HG03095 (cell line): Measurements from ENCODE around the gene IP6K1.
"Not testable (repeated sequence)": the region's sequence is repeated elsewhere in the genome, so short reads cannot be mapped to it uniquely, and the experiment has no call there.

Source experiments
- ATAC-seq: cut with Tn5 transposase; IDR thresholded peaks from one replicate; pipeline ENCODE4 v1.9.1; 2021; ENCODE audit warnings: moderate library complexity; ENCODE audit not compliant: unreplicated experiment

IP6K1 gene

DNA sequence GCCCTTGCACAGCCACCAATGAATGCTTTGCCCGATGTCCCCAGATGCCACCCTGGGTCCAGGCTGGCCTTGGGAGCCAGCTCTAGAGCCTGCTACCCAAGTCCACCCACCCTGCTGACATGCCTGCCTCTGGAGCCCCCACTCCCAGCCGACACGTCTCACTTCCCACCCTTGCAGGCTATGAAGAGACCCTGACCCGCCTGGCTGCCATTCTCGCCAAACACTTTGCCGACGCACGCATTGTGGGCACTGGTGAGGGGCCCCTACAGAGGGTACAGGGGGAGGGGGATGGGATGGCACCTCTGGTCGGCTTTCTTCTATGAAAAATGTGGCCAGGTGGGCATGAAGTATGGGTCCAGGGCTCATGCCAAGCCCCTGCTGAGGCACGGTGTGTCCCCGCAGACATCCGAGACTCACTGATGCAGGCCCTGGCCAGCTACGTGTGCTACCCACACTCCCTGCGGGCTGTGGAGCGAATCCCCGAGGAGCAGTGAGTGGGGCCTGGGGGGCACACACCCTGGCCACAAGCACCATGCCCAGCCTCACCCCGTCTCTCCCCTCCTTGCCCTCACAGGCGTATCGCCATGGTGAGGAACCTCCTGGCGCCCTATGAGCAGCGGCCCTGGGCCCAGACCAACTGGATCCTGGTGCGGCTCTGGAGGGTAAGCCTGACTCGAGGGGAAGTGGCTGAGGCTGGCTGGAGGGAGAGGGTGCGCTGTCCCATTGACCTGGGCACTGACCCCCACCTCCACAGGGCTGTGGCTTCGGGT, 72.8 kb downstream of the IP6K1 start:
- no peak for ATAC-seq

- ATAC-seq: no peak
Observed at GRCh38 chr3:49712631-49713317, 73.6 kb downstream of the IP6K1 start.

- ATAC-seq: no peak
Observed at GRCh38 chr3:49712166-49712565, 74.2 kb downstream of the IP6K1 start.

DNA sequence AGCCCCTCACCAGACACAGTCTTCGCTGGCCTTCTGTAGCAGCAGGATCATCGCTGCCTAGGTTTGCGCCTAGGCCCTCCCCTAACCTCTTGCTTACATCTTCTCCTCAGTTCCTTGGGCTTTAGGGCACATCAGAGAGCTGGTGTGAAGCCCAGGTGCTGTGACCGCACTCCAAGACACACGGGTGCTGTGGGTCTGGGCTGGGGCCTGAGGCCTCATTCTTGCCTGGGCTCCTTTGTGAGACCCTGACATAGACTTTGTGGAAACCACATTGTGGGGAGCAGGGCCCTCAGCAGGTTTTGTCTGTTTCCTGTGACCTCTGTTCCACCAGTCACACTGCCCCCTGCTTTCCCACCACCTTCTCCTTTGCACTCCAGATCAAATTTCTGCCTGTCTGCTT, 74.9 kb downstream of the IP6K1 start:
- no peak for ATAC-seq

DNA sequence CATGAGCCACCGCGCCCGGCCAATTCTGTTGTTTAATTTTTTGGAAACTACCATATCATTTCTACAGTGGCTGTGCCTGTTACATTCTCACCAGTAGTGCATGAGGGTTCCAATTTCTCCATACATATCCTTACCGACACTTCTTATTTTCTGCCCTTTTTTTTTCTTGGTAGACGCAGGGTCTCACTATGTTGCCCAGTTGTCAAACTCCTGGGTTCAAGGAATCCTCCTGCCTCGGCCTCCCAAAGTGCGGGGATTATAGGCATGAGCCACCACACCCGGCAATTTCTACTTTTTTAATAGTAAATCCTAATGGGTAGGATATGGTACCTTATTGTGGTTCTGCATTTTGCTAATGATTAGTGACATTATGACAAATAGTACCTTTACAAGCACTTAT, 76.5 kb downstream of the IP6K1 start:
- no peak for ATAC-seq

DNA sequence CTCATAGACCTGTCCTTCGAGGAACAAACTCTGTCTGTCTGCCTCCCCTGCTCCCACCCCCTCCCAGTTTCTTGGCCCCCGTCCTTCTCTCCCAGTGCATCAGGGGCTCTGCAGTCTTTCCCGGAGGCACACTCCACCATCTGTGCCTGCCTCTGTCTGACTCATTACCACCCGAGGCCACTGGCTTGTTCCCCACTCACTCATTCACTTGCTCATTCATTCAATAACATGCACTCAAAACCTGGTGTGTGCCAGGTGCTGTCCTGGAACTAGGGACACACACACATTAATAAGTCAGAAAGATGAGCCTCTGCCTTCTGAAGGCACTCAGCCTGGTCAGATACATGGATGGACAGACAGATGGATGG, 79.2 kb downstream of the IP6K1 start:
- no peak for ATAC-seq

- ATAC-seq: no peak
Observed at GRCh38 chr3:49706456-49707112, 79.8 kb downstream of the IP6K1 start.

- ATAC-seq: no peak
Observed at GRCh38 chr3:49705390-49705960, 80.9 kb downstream of the IP6K1 start.

DNA sequence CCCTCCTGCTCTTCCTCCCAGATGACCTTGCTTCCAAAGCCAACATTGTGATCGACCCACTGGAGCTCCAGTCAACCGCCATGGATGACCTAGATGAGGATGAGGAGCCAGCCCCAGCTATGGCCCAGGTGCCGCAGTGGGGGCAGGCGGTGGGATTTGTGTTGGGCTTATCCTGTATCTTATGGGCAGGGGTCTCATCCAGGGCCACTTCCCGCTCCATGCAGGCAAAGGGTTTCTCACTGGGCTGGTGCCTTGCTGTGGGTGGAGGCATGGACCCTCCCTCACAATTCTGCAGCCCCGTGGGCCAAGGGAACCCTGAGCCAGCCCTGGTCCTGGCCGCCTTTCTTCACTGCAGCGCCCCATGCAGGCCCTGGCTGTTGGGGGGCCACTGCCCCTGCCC, 81.7 kb downstream of the IP6K1 start:
- ATAC-seq: no peak

- ATAC-seq: no peak
Observed at GRCh38 chr3:49703956-49704355, 82.4 kb downstream of the IP6K1 start.

- ATAC-seq: peak; percentile 74
Observed at GRCh38 chr3:49703443-49703927, 82.9 kb downstream of the IP6K1 start.

DNA sequence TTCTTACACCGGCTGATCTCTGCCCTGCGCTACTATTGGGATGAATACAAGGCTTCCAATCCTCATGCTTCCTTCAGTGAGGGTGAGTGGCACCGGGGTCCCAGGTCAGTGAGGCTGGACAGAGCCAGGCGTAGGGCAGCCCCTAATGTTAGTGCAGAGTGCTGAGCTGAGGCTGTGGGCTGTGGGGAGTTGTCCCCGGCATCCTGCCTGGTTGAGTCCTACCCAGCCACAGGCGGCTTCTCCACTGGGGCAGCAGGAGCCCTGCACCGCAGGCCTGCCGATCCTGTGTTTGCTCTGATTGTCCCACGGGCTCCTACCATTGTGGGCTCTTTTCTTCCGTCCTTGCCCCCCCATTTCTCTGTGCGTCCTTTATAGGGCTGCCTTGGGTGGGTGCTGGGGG, 83.7 kb downstream of the IP6K1 start:
- no peak for ATAC-seq

DNA sequence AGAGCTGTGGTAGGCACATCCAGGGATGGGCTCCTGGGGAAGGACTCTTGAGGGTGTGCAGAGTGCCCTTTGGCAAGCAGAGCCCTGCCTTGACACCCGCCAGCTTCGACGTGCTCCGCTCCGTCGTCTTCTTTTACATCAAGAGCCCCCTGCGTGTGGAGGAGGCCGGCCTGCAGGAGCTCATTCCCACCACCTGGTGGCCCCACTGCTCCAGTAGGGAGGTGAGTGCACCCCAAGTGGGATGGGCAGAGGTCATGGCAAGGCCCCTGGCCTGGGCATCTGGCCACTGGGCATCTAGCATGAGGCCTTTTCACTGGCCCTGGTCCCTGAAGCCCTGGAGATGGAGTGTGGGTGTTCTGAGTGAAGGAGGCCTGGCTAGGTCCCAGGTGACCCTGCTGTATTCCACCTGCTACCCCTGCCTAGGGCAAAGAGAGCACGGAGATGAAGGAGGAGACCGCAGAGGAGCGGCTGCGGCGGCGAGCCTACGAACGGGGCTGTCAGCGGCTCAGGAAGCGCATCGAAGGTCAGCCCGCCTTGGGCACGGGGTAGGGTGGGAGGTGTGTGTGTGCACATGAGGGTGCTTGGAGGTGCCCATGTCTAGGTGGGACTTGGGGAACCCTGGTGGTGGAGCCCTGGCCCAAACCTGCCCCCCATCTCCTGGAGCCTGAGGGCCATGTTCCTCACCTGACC, 84.8 kb downstream of the IP6K1 start:
- ATAC-seq: no peak

- ATAC-seq: no peak
Observed at GRCh38 chr3:49700453-49701128, 85.8 kb downstream of the IP6K1 start.

- no peak for ATAC-seq
Observed at GRCh38 chr3:49700014-49700413, 86.3 kb downstream of the IP6K1 start.

GRCh38 chr3:49699281-49699979, 86.9 kb downstream of the IP6K1 start:
- ATAC-seq: no peak

GRCh38 chr3:49695350-49696015, 90.9 kb downstream of the IP6K1 start:
- not testable (repeated sequence) for ATAC-seq

DNA sequence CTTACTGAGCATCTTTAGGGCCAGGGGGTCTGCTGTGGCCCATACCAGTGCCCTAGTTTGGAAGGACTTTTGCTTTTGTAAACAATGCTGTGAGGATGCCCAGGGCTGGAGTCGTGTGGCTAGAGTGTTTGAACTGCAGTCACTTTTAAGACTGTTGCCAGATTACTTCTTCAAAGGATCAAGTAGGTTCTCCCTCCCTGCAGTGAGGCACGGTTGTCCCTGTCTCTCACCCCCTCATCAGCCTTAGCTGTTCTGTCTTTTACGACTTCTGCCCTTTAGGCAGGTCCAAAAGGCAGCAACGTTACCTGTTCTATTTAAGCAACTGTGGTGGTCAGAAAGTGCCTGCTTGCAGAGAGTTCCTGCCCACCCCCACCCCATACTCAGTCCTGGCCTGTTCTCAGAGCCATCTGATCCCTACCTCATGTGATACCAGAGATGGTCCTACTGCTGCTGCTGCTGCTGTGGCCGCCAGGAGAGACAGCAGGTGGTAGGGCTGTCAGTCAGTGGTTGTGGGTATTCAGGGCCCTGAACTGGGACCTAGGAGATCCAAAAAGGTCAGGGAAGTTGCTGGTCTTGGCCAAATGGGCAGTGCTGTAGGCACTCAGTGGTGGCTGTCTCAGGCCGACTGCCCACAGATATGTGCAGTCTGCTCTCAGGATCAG, 91.8 kb downstream of the IP6K1 start:
- ATAC-seq: not testable (repeated sequence)

- ATAC-seq: not testable (repeated sequence)
Observed at GRCh38 chr3:49691481-49691880, 94.9 kb downstream of the IP6K1 start.
